ENCODE data around the gene SECTM1. TPM values are rescaled to one million over a fixed set of nuclear protein-coding genes. Genes with fewer than 3 reads are reported as not detected.
A peak's percentile ranks its signal among the peaks of the same experiment; 100 is the strongest.
"Not testable (repeated sequence)": the region's sequence is repeated elsewhere in the genome, so short reads cannot be mapped to it uniquely, and the experiment has no call there.

Gene SECTM1
- 16.1 TPM for polyA plus RNA-seq
- long read RNA-seq, donor 1, transcript SECTM1-201 (5 exons, 2,235 nt) = major isoform, 6 of 6 reads
- long read RNA-seq, donor 1, partial matches to known transcripts = 0 of 6 reads
- long read RNA-seq, donor 1, other reads (novel, unspliced or antisense) = 0 of 6 reads
- long read RNA-seq, donor 2, transcript SECTM1-201 (5 exons, 2,235 nt) = major isoform, 8 of 8 reads
- long read RNA-seq, donor 2, partial matches to known transcripts = 0 of 8 reads
- long read RNA-seq, donor 2, other reads (novel, unspliced or antisense) = 0 of 8 reads
- long read RNA-seq, donor 3 = 0 reads
- long read RNA-seq, donor 4 = 0 reads
- long read RNA-seq, donor 5 = 0 reads
- long read RNA-seq, donor 6, transcript SECTM1-201 (5 exons, 2,235 nt) = major isoform, 5 of 19 reads
- long read RNA-seq, donor 6, partial matches to known transcripts = 14 of 19 reads
- long read RNA-seq, donor 6, other reads (novel, unspliced or antisense) = 0 of 19 reads
- long read RNA-seq, donor 7, partial matches to known transcripts = 0 of 2 reads
- long read RNA-seq, donor 7, other reads (novel, unspliced or antisense) = 0 of 2 reads
- long read RNA-seq, donor 8, partial matches to known transcripts = 0 of 2 reads
- long read RNA-seq, donor 8, other reads (novel, unspliced or antisense) = 0 of 2 reads
- long read RNA-seq, donor 9, partial matches to known transcripts = 0 of 2 reads
- long read RNA-seq, donor 9, other reads (novel, unspliced or antisense) = 0 of 2 reads
- long read RNA-seq, donor 10, transcript SECTM1-201 (5 exons, 2,235 nt) = major isoform, 5 of 5 reads
- long read RNA-seq, donor 10, partial matches to known transcripts = 0 of 5 reads
- long read RNA-seq, donor 10, other reads (novel, unspliced or antisense) = 0 of 5 reads
- long read RNA-seq, donor 11, transcript SECTM1-201 (5 exons, 2,235 nt) = major isoform, 9 of 9 reads
- long read RNA-seq, donor 11, partial matches to known transcripts = 0 of 9 reads
- long read RNA-seq, donor 11, other reads (novel, unspliced or antisense) = 0 of 9 reads

DNA sequence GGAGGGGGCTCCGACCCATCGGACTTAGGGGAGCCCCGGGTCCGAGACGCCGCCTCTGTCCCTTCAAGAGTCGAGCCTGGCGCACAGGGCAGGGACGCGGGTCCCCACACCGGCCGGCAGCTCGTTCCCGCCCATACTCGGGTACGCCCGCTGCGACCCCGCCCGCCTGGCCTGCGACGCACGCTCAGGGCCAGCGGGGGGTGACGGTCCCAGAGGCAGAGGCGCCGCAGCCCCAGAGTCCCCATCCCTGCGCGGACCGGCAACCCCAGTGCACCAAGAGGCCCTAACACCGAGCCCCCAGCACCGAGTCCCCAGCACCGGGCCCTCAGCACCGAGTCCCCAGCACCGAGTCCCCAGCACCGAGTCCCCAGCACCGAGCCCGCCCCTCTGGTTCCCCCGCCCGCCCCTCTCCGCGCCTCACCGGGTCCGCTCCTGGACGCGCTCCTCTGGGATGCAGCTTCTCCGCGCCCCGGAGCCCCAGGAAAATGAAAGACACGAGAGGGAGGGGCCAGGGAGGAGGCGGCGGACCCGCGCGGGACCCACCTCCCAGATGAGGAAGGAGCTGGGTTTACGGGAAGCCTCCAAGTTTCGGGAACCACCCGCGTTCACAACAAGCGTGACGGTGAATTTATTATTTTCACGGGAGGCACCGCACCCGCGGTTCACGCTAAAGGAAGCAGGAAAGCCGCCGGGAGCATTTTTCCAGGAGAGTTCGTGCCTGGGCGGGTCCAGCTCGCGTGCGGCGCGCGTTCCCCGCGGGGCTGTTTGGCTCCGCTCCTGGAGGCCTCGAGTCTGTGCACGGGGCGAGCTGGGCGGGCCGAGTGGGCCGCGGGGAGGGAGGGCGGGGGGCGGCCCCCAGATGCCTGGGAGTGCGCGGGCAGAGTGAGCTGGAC, at the start of gene SECTM1:
Gene SECTM1 (minus strand): TSS at position 488 of the 893 bp plus-strand sequence. CDS start 6,526 bp downstream, outside the sequence.
- Histone ChIP-seq H3K27me3 (ENCODE audit: control insufficient read depth, insufficient read depth, low read length) (peaks cover 32% of the 10 kb centered on the region), H3K27ac (ENCODE audit: low read length) (no peak within 1 kb of the TSS), H3K4me3 (ENCODE audit: low read length) (peak within 1 kb of the TSS; percentile 51), H3K4me1 (ENCODE audit: control insufficient read depth, insufficient read depth, low read length) (peaks cover 60% of the 10 kb centered on the region), H3K9me3 (ENCODE audit: control insufficient read depth, low read depth, low read length) (peaks cover 18% of the 10 kb centered on the region), H3K36me3 (ENCODE audit: control insufficient read depth, insufficient read depth, low read length) (no peaks in the 10 kb centered on the region)
- peak in 1 of 2 donors; percentile 61 for DNase-seq
- no CpG with 5 or more reads among the region's 90 CpGs for WGBS (ENCODE audit: insufficient coverage, low lambda C conversion rate)

DNA sequence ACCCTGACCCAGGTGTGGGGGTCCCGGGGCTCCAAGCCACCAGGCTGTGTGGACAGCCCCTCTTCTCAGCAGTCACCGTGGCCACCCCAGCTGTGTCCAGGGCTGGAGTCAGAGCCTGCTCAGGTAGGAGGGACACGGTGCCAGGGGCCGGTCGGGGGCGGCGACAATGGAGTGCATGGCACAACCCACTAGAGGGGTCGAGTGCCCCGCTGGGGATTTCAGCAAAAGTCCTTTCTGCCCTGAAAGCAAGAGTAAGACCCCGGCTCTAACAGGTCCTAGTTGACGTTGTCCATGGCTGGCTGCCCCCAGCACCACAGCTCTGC, 49.3 kb upstream of the SECTM1 start:
- Histone ChIP-seq H3K9me3 (ENCODE audit: control insufficient read depth, low read depth, low read length) (no peaks in the 10 kb centered on the region), H3K27ac (ENCODE audit: low read length) (no peak overlapping the region), H3K27me3 (ENCODE audit: control insufficient read depth, insufficient read depth, low read length) (peaks cover 64% of the 10 kb centered on the region), H3K4me3 (ENCODE audit: low read length) (no peak overlapping the region), H3K36me3 (ENCODE audit: control insufficient read depth, insufficient read depth, low read length) (no peaks in the 10 kb centered on the region), H3K4me1 (ENCODE audit: control insufficient read depth, insufficient read depth, low read length) (peaks cover 9% of the 10 kb centered on the region)
- WGBS (ENCODE audit: insufficient coverage, low lambda C conversion rate) = no CpG with 5 or more reads among the region's 11 CpGs
- DNase-seq = no peak

DNA sequence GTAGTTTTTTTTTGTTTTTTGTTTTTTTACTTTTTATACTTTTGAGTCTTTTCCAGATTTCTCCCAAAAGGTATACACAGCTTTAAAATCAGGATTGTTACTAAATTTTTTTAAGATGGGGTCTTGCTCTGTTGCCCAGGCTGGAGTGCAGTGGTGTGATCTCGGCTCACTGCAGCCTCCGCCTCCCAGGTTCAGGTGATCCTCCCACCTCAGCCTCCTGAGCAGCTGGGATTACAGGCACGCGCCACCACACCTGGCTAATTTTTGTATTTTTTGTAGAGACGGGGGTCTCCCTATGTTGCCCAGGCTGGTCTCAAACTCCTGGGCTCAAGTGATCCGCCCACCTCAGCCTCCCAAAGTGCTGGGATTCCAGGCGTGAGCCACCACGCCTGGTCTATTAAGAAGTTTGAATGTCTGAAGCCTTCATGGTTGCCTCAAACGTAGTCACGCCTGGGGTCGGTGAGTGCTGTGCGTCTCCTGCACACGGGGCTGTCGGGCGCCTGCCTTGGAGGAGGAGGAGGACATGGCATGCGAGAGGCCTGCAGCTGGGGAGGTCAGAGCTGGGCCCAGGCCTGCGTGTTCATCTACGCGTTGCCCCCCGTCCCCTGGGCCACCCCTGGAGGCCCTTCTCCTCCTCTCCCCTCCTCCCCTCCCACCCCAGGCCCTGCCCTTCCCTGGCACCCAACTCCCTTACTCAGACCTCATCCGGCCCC, 48.8 kb upstream of the SECTM1 start:
- H3K9me3 ChIP-seq (ENCODE audit: control insufficient read depth, low read depth, low read length); H3K4me3 ChIP-seq (ENCODE audit: low read length); H3K27ac ChIP-seq (ENCODE audit: low read length); H3K36me3 ChIP-seq (ENCODE audit: control insufficient read depth, insufficient read depth, low read length); H3K4me1 ChIP-seq (ENCODE audit: control insufficient read depth, insufficient read depth, low read length); DNase-seq: not testable (repeated sequence)
- WGBS (ENCODE audit: insufficient coverage, low lambda C conversion rate) = no CpG with 5 or more reads among the region's 21 CpGs
- H3K27me3 ChIP-seq (ENCODE audit: control insufficient read depth, insufficient read depth, low read length) = peaks cover 62% of the 10 kb centered on the region

DNA sequence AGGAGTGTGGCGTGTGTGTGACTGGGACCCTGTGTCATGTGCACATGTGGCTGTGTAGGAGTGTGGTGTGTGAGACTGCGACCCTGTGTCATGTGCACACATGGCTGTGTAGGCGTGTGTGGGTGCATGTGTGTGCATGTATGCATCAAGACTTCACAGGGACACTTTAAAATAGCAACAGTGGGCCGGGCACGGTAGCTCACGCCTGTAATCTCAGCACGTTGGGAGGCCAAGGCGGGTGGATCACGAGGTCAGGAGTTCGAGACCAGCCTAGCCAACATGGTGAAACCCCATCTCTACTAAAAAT, 48.1 kb upstream of the SECTM1 start:
- WGBS (ENCODE audit: insufficient coverage, low lambda C conversion rate) = 100% methylated on average over 1 of the region's 10 CpGs
- peaks cover 56% of the 10 kb centered on the region for H3K27me3 ChIP-seq (ENCODE audit: control insufficient read depth, insufficient read depth, low read length)
- H3K27ac ChIP-seq (ENCODE audit: low read length); H3K9me3 ChIP-seq (ENCODE audit: control insufficient read depth, low read depth, low read length); H3K36me3 ChIP-seq (ENCODE audit: control insufficient read depth, insufficient read depth, low read length); H3K4me1 ChIP-seq (ENCODE audit: control insufficient read depth, insufficient read depth, low read length); DNase-seq; H3K4me3 ChIP-seq (ENCODE audit: low read length): not testable (repeated sequence)

DNA sequence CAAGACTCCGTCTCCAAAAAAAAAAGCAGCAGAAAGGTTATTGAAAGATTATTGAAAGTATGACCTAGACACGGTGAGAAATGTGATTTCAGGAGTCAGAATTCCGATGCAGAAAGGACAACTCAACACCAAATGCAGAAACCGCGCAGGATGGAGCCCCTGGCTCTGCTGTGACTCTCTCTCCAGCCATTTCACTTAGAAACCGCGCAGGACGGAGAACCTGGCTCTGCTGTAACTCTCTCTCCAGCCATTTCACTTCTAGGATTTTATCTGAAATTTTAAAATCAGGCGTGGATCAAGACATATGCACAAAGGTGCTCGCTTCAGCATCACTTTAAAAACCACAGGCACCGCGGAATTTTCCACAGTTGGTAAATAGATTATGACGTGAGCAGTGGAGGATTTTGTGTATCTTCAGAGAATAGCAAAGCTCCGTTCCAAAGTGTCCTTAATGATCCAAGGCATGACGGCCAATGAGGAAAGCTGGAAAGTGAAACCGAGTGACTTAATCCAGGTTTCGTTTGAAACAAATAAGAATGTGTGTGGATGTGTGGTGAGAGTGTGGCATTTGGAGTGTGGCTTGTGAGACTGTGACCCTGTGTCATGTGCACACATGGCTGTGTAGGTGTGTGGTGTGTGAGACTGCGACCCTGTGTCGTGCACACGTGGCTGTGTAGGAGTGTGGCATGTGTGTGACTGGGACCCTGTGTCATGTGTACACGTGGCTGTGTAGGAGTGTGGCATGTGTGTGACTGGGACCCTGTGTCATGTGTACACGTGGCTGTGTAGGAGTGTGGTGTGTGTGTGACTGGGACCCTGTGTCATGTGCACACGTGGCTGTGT, 47.5 kb upstream of the SECTM1 start:
- 69% methylated on average over 9 of the region's 23 CpGs for WGBS (ENCODE audit: insufficient coverage, low lambda C conversion rate)
- no peaks in the 10 kb centered on the region for H3K4me1 ChIP-seq (ENCODE audit: control insufficient read depth, insufficient read depth, low read length)
- H3K4me3 ChIP-seq (ENCODE audit: low read length) = no peak overlapping the region
- H3K27ac ChIP-seq (ENCODE audit: low read length) = no peak overlapping the region
- H3K27me3 ChIP-seq (ENCODE audit: control insufficient read depth, insufficient read depth, low read length) = peaks cover 57% of the 10 kb centered on the region
- peaks cover under 1% of the 10 kb centered on the region for H3K9me3 ChIP-seq (ENCODE audit: control insufficient read depth, low read depth, low read length)
- DNase-seq = peak in 1 of 2 donors; percentile 64
- H3K36me3 ChIP-seq (ENCODE audit: control insufficient read depth, insufficient read depth, low read length) = no peaks in the 10 kb centered on the region

DNA sequence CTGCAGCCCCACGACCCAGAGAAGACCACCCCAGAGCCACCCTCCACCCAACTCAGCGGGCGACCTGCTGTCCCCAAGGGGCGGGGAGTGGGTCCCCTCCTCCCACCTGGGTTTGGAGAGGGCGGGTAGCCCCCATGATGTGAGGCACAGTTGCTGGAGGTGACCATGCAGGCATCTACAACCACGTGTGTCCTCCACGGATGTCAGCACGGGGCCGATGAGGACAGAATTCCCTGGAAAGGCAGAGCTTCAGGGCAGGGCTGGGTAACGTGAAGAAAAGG, 45.1 kb upstream of the SECTM1 start:
- H3K4me3 ChIP-seq (ENCODE audit: low read length) = no peak overlapping the region
- no peak overlapping the region for H3K27ac ChIP-seq (ENCODE audit: low read length)
- WGBS (ENCODE audit: insufficient coverage, low lambda C conversion rate) = 89% methylated on average over 2 of the region's 10 CpGs
- no peak for DNase-seq
- H3K4me1 ChIP-seq (ENCODE audit: control insufficient read depth, insufficient read depth, low read length) = no peaks in the 10 kb centered on the region
- peaks cover 9% of the 10 kb centered on the region for H3K9me3 ChIP-seq (ENCODE audit: control insufficient read depth, low read depth, low read length)
- peaks cover 57% of the 10 kb centered on the region for H3K27me3 ChIP-seq (ENCODE audit: control insufficient read depth, insufficient read depth, low read length)
- no peaks in the 10 kb centered on the region for H3K36me3 ChIP-seq (ENCODE audit: control insufficient read depth, insufficient read depth, low read length)

DNA sequence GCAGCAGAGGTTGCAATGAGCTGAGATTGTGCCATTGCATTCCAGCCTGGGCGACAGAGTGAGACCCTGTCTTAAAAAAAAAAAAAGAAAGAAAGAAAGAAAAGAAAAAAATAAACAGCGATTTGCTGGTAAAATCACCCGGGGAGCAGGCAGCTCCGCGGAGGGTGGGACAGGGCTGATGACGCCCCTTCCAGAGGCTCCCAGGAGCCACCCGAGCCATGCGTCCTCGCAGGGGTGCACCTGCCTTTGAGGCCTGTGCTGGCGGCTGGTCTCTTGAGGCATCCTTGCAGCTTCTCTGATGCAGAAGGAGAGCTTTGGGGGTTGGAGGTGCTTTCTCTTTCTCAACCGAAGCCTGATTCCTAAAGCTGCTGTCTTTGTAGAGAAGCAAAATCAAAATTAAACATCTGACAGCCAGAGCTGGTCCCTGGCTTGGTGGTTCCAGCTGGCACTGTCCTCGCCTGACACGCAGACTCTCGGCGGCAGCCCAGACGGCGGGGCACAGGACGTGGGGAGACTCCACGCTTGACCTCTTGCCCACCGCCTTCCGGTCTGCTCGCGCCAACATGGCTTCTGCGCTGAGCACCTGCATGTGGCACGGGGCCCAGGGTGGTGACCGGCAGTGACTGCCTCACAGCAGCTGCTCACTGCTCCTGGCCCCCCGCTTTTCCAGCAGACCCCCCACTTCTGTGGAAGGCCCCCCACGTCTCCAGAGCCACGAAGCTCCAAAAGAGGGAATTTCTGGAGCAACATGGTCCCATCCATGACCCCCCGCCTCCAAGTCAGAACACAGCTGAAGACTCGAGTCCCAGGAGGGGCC, 44.6 kb upstream of the SECTM1 start:
- peaks cover 61% of the 10 kb centered on the region for H3K27me3 ChIP-seq (ENCODE audit: control insufficient read depth, insufficient read depth, low read length)

DNA sequence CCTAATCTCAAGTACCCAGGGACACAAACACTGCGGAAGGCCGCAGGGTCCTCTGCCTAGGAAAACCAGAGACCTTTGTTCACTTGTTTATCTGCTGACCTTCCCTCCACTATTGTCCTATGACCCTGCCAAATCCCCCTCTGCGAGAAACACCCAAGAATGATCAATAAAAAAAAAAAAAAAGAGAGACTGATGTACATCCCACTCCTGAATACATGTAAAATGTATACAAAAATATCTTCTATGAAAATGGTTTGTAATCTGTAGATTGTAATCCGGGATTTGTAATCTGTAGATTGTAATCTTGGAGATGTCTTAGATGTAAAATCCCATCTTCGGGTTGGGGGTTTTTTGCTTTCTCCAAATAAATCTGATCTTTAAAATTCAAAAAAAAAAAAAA, 43.7 kb upstream of the SECTM1 start:
- not testable (repeated sequence) for H3K27ac ChIP-seq (ENCODE audit: low read length); H3K4me3 ChIP-seq (ENCODE audit: low read length); H3K4me1 ChIP-seq (ENCODE audit: control insufficient read depth, insufficient read depth, low read length); H3K36me3 ChIP-seq (ENCODE audit: control insufficient read depth, insufficient read depth, low read length); DNase-seq; H3K9me3 ChIP-seq (ENCODE audit: control insufficient read depth, low read depth, low read length)
- H3K27me3 ChIP-seq (ENCODE audit: control insufficient read depth, insufficient read depth, low read length) = peaks cover 69% of the 10 kb centered on the region
- 83% methylated on average over 1 of the region's 5 CpGs for WGBS (ENCODE audit: insufficient coverage, low lambda C conversion rate)

More for the DNA sequence above, 44.6 kb upstream of the SECTM1 start:
- Histone ChIP-seq H3K4me1 (ENCODE audit: control insufficient read depth, insufficient read depth, low read length) (no peaks in the 10 kb centered on the region), H3K27ac (ENCODE audit: low read length) (no peak overlapping the region), H3K36me3 (ENCODE audit: control insufficient read depth, insufficient read depth, low read length) (no peaks in the 10 kb centered on the region), H3K9me3 (ENCODE audit: control insufficient read depth, low read depth, low read length) (peaks cover 9% of the 10 kb centered on the region), H3K4me3 (ENCODE audit: low read length) (no peak overlapping the region)
- WGBS (ENCODE audit: insufficient coverage, low lambda C conversion rate) = 100% methylated on average over 1 of the region's 31 CpGs
- no peak for DNase-seq

Data from large intestine (tissue), 12 donors.